AG04450 (cell line): ENCODE results near the gene TMEM238. TPM values are rescaled to one million over a fixed set of nuclear protein-coding genes. Genes with fewer than 3 reads are reported as not detected.

Experiments used
- polyA plus RNA-seq: library from polyadenylated mRNA; depleted of rRNA; stranded (reverse); fragments of >200 nt; gene quantifications from 2 replicates; pipeline ENCODE4 v1.2.3, GENCODE V29; 2011; rRNA removed

TMEM238 gene
- polyA plus RNA-seq, 1 experiment, result not detected

Other genes with a start within 250 kb of the TMEM238 start
- gene TNNT1, start 235.1 kb downstream of the TMEM238 start, polyA plus RNA-seq, result 2.8 and 3.3 TPM in 2 replicates
- gene TNNI3, start 226.6 kb downstream of the TMEM238 start, polyA plus RNA-seq, result 0.20 and 0.21 TPM in 2 replicates
- 0.21 TPM in 1 of 2 replicates, not detected in the other for gene DNAAF3, start 217.7 kb downstream of the TMEM238 start, polyA plus RNA-seq
- 0.06 and 0.15 TPM in 2 replicates for gene SYT5, start 204.0 kb downstream of the TMEM238 start, polyA plus RNA-seq
- gene PTPRH, start 174.8 kb downstream of the TMEM238 start, polyA plus RNA-seq, result 1.3 and 1.9 TPM in 2 replicates
- 0.87 and 1.2 TPM in 2 replicates for gene TMEM86B, start 155.5 kb downstream of the TMEM238 start, polyA plus RNA-seq
- 24.5 and 30.1 TPM in 2 replicates for gene PPP6R1, start 125.3 kb downstream of the TMEM238 start, polyA plus RNA-seq
- 18.5 and 27.4 TPM in 2 replicates for gene HSPBP1, start 104.2 kb downstream of the TMEM238 start, polyA plus RNA-seq
- 9.5 and 11.2 TPM in 2 replicates for gene BRSK1, start 100.3 kb downstream of the TMEM238 start, polyA plus RNA-seq
- gene TMEM150B, start 59.0 kb downstream of the TMEM238 start, polyA plus RNA-seq, result not detected in 2 replicates
- 2.6 and 3.7 TPM in 2 replicates for gene KMT5C, start 44.4 kb downstream of the TMEM238 start, polyA plus RNA-seq
- gene COX6B2, start 29.6 kb downstream of the TMEM238 start, polyA plus RNA-seq, result 0.16 and 0.19 TPM in 2 replicates
- not detected in 2 replicates for gene GARIN5B, start 21.0 kb downstream of the TMEM238 start, polyA plus RNA-seq
- 14.8 and 19.9 TPM in 2 replicates for gene IL11, start 13.8 kb downstream of the TMEM238 start, polyA plus RNA-seq
- 0.32 and 0.50 TPM in 2 replicates for gene TMEM190, start 7.5 kb downstream of the TMEM238 start, polyA plus RNA-seq
- 325 and 535 TPM in 2 replicates for gene RPL28, start 1.6 kb upstream of the TMEM238 start, polyA plus RNA-seq
- gene UBE2S, start 23.5 kb upstream of the TMEM238 start, polyA plus RNA-seq, result 28.9 and 39.0 TPM in 2 replicates
- 0.01 TPM in 1 of 2 replicates, not detected in the other for gene SHISA7, start 59.0 kb upstream of the TMEM238 start, polyA plus RNA-seq
- 45.1 and 72.2 TPM in 2 replicates for gene ISOC2, start 77.3 kb upstream of the TMEM238 start, polyA plus RNA-seq
- not detected in 2 replicates for gene C19orf85, start 80.5 kb upstream of the TMEM238 start, polyA plus RNA-seq
- 0.12 and 0.31 TPM in 2 replicates for gene ZNF628, start 92.3 kb upstream of the TMEM238 start, polyA plus RNA-seq
- 19.4 and 30.6 TPM in 2 replicates for gene NAT14, start 100.9 kb upstream of the TMEM238 start, polyA plus RNA-seq
- gene SSC5D, start 104.1 kb upstream of the TMEM238 start, polyA plus RNA-seq, result 2.1 and 3.1 TPM in 2 replicates
- gene SBK2, start 152.8 kb upstream of the TMEM238 start, polyA plus RNA-seq, result 0.10 and 0.15 TPM in 2 replicates
- not detected in 2 replicates for gene SBK3, start 161.3 kb upstream of the TMEM238 start, polyA plus RNA-seq
- gene ZNF579, start 196.6 kb upstream of the TMEM238 start, polyA plus RNA-seq, result 4.2 and 5.1 TPM in 2 replicates
- 3.7 and 4.5 TPM in 2 replicates for gene FIZ1, start 215.2 kb upstream of the TMEM238 start, polyA plus RNA-seq
- 2.6 and 3.5 TPM in 2 replicates for gene ZNF524, start 216.0 kb upstream of the TMEM238 start, polyA plus RNA-seq
- gene ZNF865, start 221.4 kb upstream of the TMEM238 start, polyA plus RNA-seq, result 0.88 and 1.4 TPM in 2 replicates
- 1.9 and 2.8 TPM in 2 replicates for gene ZNF784, start 240.3 kb upstream of the TMEM238 start, polyA plus RNA-seq